Measurements from ENCODE around the gene KAT7.
"Not testable (repeated sequence)": the region's sequence is repeated elsewhere in the genome, so short reads cannot be mapped to it uniquely, and the experiment has no call there.

The KAT7 gene

DNA sequence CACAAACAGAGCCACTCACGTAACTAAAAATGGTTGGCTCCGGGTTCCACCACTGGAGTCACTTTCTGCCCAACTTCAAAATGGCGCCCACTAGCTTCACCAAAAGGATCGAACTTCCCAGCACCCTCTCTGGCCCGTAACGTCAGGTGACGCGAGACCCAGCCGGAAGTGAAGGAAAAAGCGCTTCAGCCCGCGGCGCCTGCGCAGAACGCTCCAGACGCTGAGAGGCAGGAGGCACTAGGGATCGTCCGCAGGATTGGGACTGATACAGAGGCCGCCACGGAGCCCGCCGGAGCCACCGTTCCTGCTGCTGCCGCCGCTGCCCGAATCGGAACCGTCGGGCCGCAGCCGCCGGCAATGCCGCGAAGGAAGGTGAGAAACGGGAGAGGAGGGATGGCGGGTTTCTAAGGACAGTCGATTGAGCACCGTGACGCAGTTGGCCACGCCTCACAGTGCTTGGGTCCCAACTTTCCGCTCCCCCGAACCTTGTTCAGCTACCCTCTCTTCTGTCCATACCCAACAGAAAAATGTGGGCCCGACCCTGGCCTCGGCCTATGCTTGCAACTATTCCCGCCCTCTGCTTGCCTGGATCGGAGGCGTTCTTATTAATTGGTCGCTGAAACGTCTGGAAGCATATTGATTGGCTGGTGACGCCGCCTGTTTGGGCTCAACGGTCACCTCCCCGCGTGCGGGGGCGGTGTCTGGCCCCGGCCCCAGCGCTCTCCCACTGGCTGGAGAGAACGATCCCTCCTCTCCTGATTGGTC is at the start of gene KAT7:
KAT7 (plus strand) TSS at position 204 of the 765 bp plus-strand sequence; CDS start at position 358, 154 bp downstream.
- DNase-seq (ENCODE audit: low read depth in 2 of 2), result peak; percentile 98 to 99

- DNase-seq (ENCODE audit: low read depth in 2 of 2), result peak; percentile 83
Observed at GRCh38 chr17:49739641-49740271, 48.7 kb upstream of the KAT7 start.

GRCh38 chr17:49741009-49741691 is 47.3 kb upstream of the KAT7 start:
- no peak for DNase-seq (ENCODE audit: low read depth in 2 of 2)

GRCh38 chr17:49741692-49742076 is 46.8 kb upstream of the KAT7 start:
- no peak for DNase-seq (ENCODE audit: low read depth in 2 of 2)

DNA sequence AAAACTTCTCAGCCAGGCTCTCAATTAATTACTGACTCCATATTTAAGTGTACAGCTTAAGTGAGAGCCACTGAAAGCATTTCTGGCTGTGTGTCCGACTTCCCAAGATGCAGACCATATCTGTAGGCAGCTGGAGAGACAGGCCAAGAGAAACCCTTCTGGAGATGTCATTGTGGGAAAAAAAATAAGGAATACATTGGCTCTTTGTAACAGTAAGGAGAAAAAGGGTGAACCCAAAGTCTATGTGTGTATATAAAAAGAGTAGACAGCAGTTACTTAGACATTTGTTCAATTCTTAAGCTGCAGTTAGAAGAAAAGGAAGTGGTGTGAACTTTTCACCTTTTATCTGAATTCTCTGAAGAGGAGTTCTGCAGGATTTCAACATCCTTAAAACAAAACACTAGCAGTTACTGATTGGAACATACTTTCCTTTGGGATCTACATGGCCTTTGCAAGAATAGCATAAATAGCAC is 46.3 kb upstream of the KAT7 start:
- no peak for DNase-seq (ENCODE audit: low read depth in 2 of 2)

DNA sequence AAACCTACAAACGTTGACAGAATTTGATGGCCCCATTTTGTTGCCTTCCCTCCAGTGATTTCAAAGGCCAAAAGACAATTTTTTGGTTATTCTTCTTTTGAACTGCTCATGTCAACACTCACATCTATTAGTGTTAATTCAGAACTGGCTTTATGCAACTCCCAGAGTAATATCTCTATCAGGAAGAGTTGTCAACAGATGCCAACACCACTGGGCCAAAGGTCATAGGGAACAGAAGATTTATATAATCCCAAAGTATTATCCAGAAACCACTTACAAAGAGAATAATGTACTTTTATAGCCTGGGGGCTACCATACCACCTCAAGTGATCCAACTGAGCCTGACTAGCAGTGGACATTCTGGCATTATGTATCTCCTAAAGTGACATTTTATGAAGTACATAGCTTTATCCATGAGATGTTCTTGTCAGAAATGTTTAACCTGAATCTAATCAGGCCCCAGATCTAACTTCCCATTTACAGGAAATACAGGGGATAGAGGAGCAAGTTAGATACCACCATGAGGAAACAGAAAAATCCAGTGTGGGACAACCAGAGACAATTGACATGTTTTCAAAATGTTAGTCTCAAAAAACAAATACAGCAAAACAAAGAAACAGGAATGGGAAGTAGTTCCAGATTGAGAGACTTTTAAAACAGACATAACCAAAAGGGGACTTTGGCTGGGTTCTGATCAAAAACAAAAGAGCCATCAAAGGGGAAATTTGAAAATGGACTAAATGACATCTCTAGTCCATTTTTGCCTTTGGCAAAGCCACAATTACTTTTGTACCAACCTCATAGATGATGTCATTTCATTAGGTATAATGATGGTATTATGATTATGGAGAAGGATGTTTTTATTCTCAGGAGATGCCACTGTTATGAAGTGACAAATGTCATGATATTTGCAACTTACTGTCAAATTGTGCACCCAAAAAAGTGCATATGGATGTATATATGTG is 43.0 kb upstream of the KAT7 start:
- no peak for DNase-seq (ENCODE audit: low read depth in 2 of 2)

DNA sequence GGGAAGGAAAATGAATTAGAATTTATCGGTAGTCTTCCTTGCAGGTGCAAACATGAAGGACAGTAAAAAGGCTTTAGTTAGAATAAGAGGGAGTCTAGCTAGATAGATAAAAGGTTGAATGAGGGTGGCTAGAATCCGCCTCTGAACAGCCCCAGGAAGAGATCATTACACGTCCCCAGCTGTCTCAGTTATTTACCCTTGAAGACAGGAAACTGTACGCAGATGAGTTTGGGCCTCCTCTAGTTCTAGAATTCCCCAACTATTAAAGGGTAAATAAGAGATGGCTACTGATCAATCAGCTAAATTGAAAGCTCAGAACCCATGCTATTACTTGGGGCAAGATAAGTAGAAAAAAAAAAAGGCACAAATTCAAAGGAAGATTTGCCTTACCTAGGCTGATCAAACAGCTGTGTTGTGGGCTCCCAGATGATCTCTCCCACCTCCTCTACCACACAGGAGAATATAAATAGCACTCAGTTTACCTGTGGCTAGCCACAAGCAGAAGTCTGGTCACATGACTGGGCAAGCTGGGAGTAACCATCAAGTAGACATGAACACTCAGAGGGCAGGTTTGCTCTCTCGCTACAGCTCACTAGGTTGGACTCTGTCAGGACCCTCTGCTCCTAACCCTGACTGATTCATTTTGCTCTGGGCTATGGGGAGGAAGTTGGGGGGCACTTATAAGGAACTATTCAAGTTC is 41.5 kb upstream of the KAT7 start:
- DNase-seq (ENCODE audit: low read depth in 2 of 2), result no peak

DNA sequence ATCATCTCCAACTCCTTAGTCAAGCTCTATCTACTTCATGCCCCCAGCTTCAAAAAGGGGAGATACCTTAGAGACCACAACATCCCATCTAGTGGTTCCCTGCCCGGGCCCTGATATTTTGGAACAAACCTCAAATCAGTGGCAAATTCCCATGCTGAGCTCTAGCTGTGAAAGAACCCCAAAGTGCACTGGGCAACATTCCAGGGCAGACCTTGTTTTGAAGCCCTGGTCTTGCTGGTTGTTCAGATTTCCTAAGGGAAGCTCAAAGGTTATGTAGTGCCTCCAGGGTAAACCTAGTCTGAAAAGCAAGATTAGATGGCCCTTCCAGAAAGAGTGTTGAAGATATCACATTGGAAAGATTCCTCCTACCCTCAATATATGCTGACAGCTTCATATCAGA is 40.8 kb upstream of the KAT7 start:
- DNase-seq (ENCODE audit: low read depth in 2 of 2), result no peak

- DNase-seq (ENCODE audit: low read depth in 2 of 2), result no peak
Observed at GRCh38 chr17:49748223-49748622, 40.3 kb upstream of the KAT7 start.

DNA sequence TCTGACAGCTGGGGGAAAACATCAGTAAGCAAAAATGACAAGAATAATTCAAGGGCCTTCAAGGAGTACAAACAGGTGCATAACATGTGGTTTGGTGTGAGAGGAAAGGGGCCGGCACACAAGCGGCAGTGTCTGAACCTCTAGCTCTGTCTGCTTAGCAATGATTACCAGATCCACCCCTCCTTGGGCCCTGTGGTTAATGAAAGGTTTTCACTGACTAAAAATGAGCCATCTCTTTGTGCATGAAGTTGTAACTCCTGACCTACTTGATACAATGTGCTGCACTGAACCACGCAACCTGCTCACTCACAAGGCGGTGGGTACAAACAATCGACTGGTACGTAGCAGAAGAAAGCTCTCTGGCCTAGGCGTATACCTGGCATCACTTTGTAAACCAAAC is 39.7 kb upstream of the KAT7 start:
- DNase-seq (ENCODE audit: low read depth in 2 of 2), result peak; percentile 38 to 39

GRCh38 chr17:49749730-49750129 is 38.8 kb upstream of the KAT7 start:
- DNase-seq (ENCODE audit: low read depth in 2 of 2), result no peak

DNA sequence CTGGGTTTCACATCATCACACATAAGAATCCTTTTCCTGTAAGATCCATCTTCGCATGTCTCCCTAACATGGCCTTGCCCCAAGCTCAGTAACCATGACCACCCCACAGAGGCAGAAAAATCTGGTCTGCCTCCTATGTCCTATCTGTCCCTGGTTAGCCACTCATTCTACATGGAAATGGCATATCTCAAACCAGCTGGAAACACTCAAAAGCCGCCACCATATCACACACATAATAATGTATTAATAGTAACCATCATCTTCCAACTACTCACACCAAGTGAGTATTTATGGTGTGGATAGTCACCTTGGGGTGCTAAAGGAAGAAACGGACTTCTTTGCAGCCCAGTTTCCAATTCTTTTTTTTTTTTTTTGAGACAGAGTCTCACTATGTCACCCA is 36.0 kb upstream of the KAT7 start:
- DNase-seq (ENCODE audit: low read depth in 2 of 2), result no peak

GRCh38 chr17:49753959-49754391 is 34.5 kb upstream of the KAT7 start:
- DNase-seq (ENCODE audit: low read depth in 2 of 2), result no peak

DNA sequence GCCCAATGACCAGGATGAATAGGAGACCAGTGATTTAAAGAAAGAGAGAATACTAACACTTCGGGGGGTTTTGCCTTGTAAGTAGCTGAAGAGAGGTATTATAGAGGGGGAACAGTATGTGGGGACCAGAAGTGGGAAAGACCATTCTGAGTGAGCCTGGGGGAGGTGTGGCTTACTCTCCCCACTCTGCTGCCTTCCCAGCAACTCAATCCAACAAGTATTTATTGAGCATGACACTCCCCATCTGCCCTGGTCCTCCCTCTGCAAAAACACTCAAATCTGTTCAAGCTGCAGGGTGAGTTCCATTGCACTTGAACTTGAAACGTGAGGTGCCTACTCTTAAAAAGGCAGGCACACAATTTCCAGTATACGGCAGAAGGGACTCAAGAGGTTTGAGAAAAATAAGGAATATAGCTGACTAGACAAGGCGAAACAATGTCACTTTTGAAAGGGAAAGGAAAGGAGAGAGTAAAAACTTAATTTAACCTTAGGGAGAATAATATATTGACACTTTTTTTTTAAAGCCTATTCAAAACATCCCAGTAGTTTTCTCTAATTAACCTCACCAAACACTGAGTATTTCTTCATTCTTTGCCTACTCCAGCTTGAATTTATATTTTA is 32.7 kb upstream of the KAT7 start:
- no peak for DNase-seq (ENCODE audit: low read depth in 2 of 2)

GRCh38 chr17:49756323-49757150 is 31.9 kb upstream of the KAT7 start:
- no peak for DNase-seq (ENCODE audit: low read depth in 2 of 2)

GRCh38 chr17:49757151-49757777 is 31.2 kb upstream of the KAT7 start:
- no peak for DNase-seq (ENCODE audit: low read depth in 2 of 2)

- DNase-seq (ENCODE audit: low read depth in 2 of 2), result not testable (repeated sequence)
Observed at GRCh38 chr17:49758464-49759010, 29.9 kb upstream of the KAT7 start.

GRCh38 chr17:49759203-49759602 is 29.3 kb upstream of the KAT7 start:
- no peak for DNase-seq (ENCODE audit: low read depth in 2 of 2)

GRCh38 chr17:49760296-49760695 is 28.2 kb upstream of the KAT7 start:
- no peak for DNase-seq (ENCODE audit: low read depth in 2 of 2)

All from stimulated activated CD8-positive, alpha-beta memory T cell treated with anti-CD3 and anti-CD28 coated beads, Interleukin-7, amount 100 ng/mL, for 4 hours (primary cell).